HFF-Myc (cell line): Measurements from ENCODE around the gene IPCEF1.
A peak's percentile ranks its signal among the peaks of the same experiment; 100 is the strongest.

Source experiments
- DNase-seq: peaks from one replicate; pipeline ENCODE4 v3.0.0-alpha.2; 2011; ENCODE audit warnings: low read depth; ENCODE audit errors: extremely low read depth
- H3K4me3 ChIP-seq: replicated peaks from 2 replicates; pipeline ENCODE4 v1.5.1; 2011; ENCODE audit warnings: low read depth, mild to moderate bottlenecking, control low read depth, low read length
- CTCF ChIP-seq: IDR thresholded peaks from 2 replicates; pipeline ENCODE4 v1.5.1; 2012; ENCODE audit warnings: mild to moderate bottlenecking, low read depth, low read length, control low read depth; ENCODE audit errors: missing control alignments

IPCEF1 gene

GRCh38 chr6:154356690-154357089 lies at the start of gene IPCEF1:
Gene IPCEF1, minus strand, starts transcription at chr6:154356803. Its CDS starts 90,856 bp downstream, at chr6:154265947.
- TF ChIP-seq CTCF: no peak
- no peak within 1 kb of the TSS for H3K4me3 ChIP-seq
- no peak for DNase-seq

GRCh38 chr6:154406301-154406700 lies 49.7 kb upstream of the IPCEF1 start:
- no peak for TF ChIP-seq CTCF
- H3K4me3 ChIP-seq: no peak overlapping the region
- no peak for DNase-seq

- no peak overlapping the region for H3K4me3 ChIP-seq
- no peak for DNase-seq
- no peak for TF ChIP-seq CTCF
Observed at GRCh38 chr6:154404791-154405400, 48.3 kb upstream of the IPCEF1 start.

GRCh38 chr6:154403788-154404187 lies 47.2 kb upstream of the IPCEF1 start:
- no peak for TF ChIP-seq CTCF
- peak; percentile 43 for DNase-seq
- no peak overlapping the region for H3K4me3 ChIP-seq

- DNase-seq: no peak
- H3K4me3 ChIP-seq: no peak overlapping the region
- TF ChIP-seq CTCF: no peak
Observed at GRCh38 chr6:154402081-154402780, 45.6 kb upstream of the IPCEF1 start.

GRCh38 chr6:154399097-154399496 lies 42.5 kb upstream of the IPCEF1 start:
- no peak for TF ChIP-seq CTCF
- no peak overlapping the region for H3K4me3 ChIP-seq
- DNase-seq: no peak
